ENCODE results near the gene VPS26C.

The VPS26C gene

GRCh38 chr21:37266515-37267221, 466 bp downstream of the VPS26C start:
- no peaks in the 10 kb centered on the region for H3K36me3 ChIP-seq (ENCODE audit: control insufficient read depth, insufficient read depth, low read length)
- H3K27ac ChIP-seq (ENCODE audit: low read length) = no peak overlapping the region
- H3K27me3 ChIP-seq (ENCODE audit: control insufficient read depth, insufficient read depth, low read length) = no peaks in the 10 kb centered on the region
- no peaks in the 10 kb centered on the region for H3K9me3 ChIP-seq (ENCODE audit: control insufficient read depth, insufficient read depth, low read length)
- H3K4me3 ChIP-seq (ENCODE audit: low read length) = peak overlapping the region; percentile 83
- DNase-seq (ENCODE audit: low read depth, low spot score) = no peak
- no CpG with 5 or more reads among the region's 39 CpGs for WGBS (ENCODE audit: insufficient coverage, insufficient read length)
- H3K4me1 ChIP-seq (ENCODE audit: control insufficient read depth, insufficient read depth, low read length) = no peaks in the 10 kb centered on the region

- Histone ChIP-seq H3K4me1 (ENCODE audit: control insufficient read depth, insufficient read depth, low read length) (no peaks in the 10 kb centered on the region), H3K4me3 (ENCODE audit: low read length) (no peak overlapping the region), H3K36me3 (ENCODE audit: control insufficient read depth, insufficient read depth, low read length) (no peaks in the 10 kb centered on the region), H3K27me3 (ENCODE audit: control insufficient read depth, insufficient read depth, low read length) (no peaks in the 10 kb centered on the region), H3K27ac (ENCODE audit: low read length) (no peak overlapping the region), H3K9me3 (ENCODE audit: control insufficient read depth, insufficient read depth, low read length) (no peaks in the 10 kb centered on the region)
- no CpG with 5 or more reads among the region's 4 CpGs for WGBS (ENCODE audit: insufficient coverage, insufficient read length)
- no peak for DNase-seq (ENCODE audit: low read depth, low spot score)
These were observed 2.3 kb downstream of the VPS26C start for GRCh38 chr21:37264808-37265207.

GRCh38 chr21:37263827-37264600, 3.1 kb downstream of the VPS26C start:
- Histone ChIP-seq H3K36me3 (ENCODE audit: control insufficient read depth, insufficient read depth, low read length) (no peaks in the 10 kb centered on the region), H3K27me3 (ENCODE audit: control insufficient read depth, insufficient read depth, low read length) (no peaks in the 10 kb centered on the region), H3K4me1 (ENCODE audit: control insufficient read depth, insufficient read depth, low read length) (no peaks in the 10 kb centered on the region), H3K27ac (ENCODE audit: low read length) (no peak overlapping the region), H3K9me3 (ENCODE audit: control insufficient read depth, insufficient read depth, low read length) (no peaks in the 10 kb centered on the region), H3K4me3 (ENCODE audit: low read length) (no peak overlapping the region)
- WGBS (ENCODE audit: insufficient coverage, insufficient read length) = no CpG with 5 or more reads among the region's 6 CpGs
- DNase-seq (ENCODE audit: low read depth, low spot score) = no peak

DNA sequence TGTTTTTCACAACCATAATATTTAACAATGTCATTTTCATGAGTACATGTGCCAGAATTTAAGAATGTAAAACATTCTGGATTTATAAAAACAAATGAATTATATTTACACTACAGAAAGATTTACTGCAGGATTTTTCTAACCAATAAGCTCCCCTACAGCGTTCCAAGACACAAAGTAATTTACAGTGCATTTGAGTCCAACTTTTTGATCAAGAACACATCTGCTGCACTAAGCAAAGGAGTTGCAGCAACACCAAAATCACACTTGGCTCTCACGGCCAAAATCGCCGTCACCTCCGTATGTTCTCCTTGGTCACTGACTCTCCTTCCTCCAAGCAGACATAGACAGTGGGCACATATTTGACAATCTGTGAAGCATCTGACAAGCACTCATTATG, 7.7 kb downstream of the VPS26C start:
- H3K4me3 ChIP-seq (ENCODE audit: low read length) = no peak overlapping the region
- no peaks in the 10 kb centered on the region for H3K36me3 ChIP-seq (ENCODE audit: control insufficient read depth, insufficient read depth, low read length)
- no peak overlapping the region for H3K27ac ChIP-seq (ENCODE audit: low read length)
- H3K27me3 ChIP-seq (ENCODE audit: control insufficient read depth, insufficient read depth, low read length) = no peaks in the 10 kb centered on the region
- H3K9me3 ChIP-seq (ENCODE audit: control insufficient read depth, insufficient read depth, low read length) = no peaks in the 10 kb centered on the region
- H3K4me1 ChIP-seq (ENCODE audit: control insufficient read depth, insufficient read depth, low read length) = peaks cover 2% of the 10 kb centered on the region; the same call in 1 of the 2 replicates
- no CpG with 5 or more reads among the region's 5 CpGs for WGBS (ENCODE audit: insufficient coverage, insufficient read length)
- no peak for DNase-seq (ENCODE audit: low read depth, low spot score)

DNA sequence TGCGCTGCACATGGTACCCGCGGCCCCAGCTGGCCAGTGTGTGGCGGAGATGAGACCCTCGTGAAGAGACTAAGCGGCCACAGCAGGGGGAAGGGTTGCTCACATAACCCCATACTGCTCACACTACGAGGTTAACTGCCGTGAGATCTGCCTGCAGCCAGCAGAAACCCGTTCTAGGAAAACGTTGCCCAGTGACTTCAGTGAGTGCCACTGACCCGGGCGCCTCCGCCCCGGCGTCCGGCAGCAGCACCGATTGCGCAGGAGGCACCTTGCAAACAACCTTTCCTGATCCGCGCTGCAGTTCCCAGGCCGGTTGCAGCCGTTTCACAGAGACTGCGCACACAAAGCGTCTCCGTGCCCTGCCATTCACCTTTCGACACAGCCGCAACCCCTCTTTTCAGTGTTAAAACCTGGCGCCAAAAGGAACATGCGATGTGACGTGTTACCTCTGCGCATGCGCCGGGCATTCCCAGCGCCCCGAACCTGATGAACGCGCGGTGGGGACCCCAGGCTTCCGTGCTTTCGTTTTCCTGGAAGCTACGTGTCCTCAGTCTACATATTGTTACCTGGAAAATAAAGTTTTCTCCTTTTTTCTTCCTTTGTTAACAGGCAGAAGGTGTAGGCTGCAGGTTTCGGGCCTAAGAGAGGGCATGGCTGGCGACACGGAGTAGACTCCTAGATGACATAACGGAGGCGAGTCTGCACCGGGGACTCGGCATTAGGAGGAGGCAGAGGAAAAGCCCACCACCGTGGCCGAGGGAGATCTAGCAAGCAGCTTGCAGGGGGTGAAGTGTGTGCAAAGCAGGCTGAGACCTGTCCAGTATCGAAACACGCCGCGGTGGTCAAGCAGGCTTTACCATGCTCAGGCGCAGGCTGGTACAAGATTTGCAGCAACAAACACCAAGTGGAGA, 8.9 kb downstream of the VPS26C start:
- no peaks in the 10 kb centered on the region for H3K36me3 ChIP-seq (ENCODE audit: control insufficient read depth, insufficient read depth, low read length)
- WGBS (ENCODE audit: insufficient coverage, insufficient read length) = no CpG with 5 or more reads among the region's 55 CpGs
- H3K4me3 ChIP-seq (ENCODE audit: low read length) = peak overlapping the region; percentile 20; the same call in 1 of the 2 replicates
- no peak overlapping the region for H3K27ac ChIP-seq (ENCODE audit: low read length)
- no peaks in the 10 kb centered on the region for H3K9me3 ChIP-seq (ENCODE audit: control insufficient read depth, insufficient read depth, low read length)
- peaks cover 2% of the 10 kb centered on the region; the same call in 1 of the 2 replicates for H3K4me1 ChIP-seq (ENCODE audit: control insufficient read depth, insufficient read depth, low read length)
- no peak for DNase-seq (ENCODE audit: low read depth, low spot score)
- no peaks in the 10 kb centered on the region for H3K27me3 ChIP-seq (ENCODE audit: control insufficient read depth, insufficient read depth, low read length)

GRCh38 chr21:37257511-37257966, 9.6 kb downstream of the VPS26C start:
- Histone ChIP-seq H3K9me3 (ENCODE audit: control insufficient read depth, insufficient read depth, low read length) (no peaks in the 10 kb centered on the region), H3K27me3 (ENCODE audit: control insufficient read depth, insufficient read depth, low read length) (no peaks in the 10 kb centered on the region), H3K36me3 (ENCODE audit: control insufficient read depth, insufficient read depth, low read length) (no peaks in the 10 kb centered on the region), H3K4me3 (ENCODE audit: low read length) (peak overlapping the region; percentile 20; the same call in 1 of the 2 replicates), H3K27ac (ENCODE audit: low read length) (no peak overlapping the region), H3K4me1 (ENCODE audit: control insufficient read depth, insufficient read depth, low read length) (peaks cover 2% of the 10 kb centered on the region; the same call in 1 of the 2 replicates)
- no peak for DNase-seq (ENCODE audit: low read depth, low spot score)
- no CpG with 5 or more reads among the region's 22 CpGs for WGBS (ENCODE audit: insufficient coverage, insufficient read length)

DNA sequence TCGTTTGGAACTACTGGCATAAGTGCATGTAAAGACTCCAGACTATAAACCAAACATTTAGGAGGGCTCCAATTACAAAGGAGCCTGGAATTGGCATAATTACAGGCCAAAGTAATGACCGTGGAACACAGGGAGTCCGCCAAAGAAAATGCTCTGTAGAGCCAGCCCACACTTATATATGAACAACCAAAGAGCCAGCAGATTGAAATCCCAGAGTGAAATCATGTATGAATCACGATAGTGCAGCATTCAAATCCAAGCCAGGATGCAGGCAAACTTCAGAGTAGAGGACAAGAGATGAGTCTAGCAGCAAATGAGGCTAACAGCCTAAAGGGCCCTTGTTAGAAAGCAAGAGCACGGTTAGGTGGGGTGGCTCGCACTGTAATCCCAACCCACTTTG, 13.1 kb downstream of the VPS26C start:
- WGBS (ENCODE audit: insufficient coverage, insufficient read length) = no CpG with 5 or more reads among the region's 6 CpGs
- no peak for DNase-seq (ENCODE audit: low read depth, low spot score)
- Histone ChIP-seq H3K36me3 (ENCODE audit: control insufficient read depth, insufficient read depth, low read length) (no peaks in the 10 kb centered on the region), H3K4me3 (ENCODE audit: low read length) (no peak overlapping the region), H3K27ac (ENCODE audit: low read length) (no peak overlapping the region), H3K27me3 (ENCODE audit: control insufficient read depth, insufficient read depth, low read length) (no peaks in the 10 kb centered on the region), H3K9me3 (ENCODE audit: control insufficient read depth, insufficient read depth, low read length) (no peaks in the 10 kb centered on the region), H3K4me1 (ENCODE audit: control insufficient read depth, insufficient read depth, low read length) (peaks cover 2% of the 10 kb centered on the region; the same call in 1 of the 2 replicates)

DNA sequence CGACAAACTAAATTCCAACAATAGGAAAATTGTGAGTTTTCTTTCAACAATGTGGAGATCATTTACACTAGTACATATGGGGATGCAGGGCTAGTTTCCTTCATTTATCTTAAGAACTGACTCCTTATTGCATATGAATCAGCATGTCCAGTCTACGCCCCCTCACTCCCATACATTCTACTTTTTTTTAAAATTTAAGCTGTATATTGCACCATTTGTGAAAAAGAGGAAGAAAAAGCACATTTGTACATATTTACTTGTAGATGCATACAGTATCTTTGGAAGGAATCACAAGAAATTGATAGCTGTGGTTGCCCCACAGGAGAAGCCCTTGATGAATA, 15.9 kb downstream of the VPS26C start:
- H3K27ac ChIP-seq (ENCODE audit: low read length) = no peak overlapping the region
- DNase-seq (ENCODE audit: low read depth, low spot score) = no peak
- no peaks in the 10 kb centered on the region for H3K27me3 ChIP-seq (ENCODE audit: control insufficient read depth, insufficient read depth, low read length)
- H3K4me3 ChIP-seq (ENCODE audit: low read length) = no peak overlapping the region
- no CpG with 5 or more reads among the region's 2 CpGs for WGBS (ENCODE audit: insufficient coverage, insufficient read length)
- no peaks in the 10 kb centered on the region for H3K36me3 ChIP-seq (ENCODE audit: control insufficient read depth, insufficient read depth, low read length)
- no peaks in the 10 kb centered on the region for H3K9me3 ChIP-seq (ENCODE audit: control insufficient read depth, insufficient read depth, low read length)
- no peaks in the 10 kb centered on the region for H3K4me1 ChIP-seq (ENCODE audit: control insufficient read depth, insufficient read depth, low read length)

GRCh38 chr21:37249112-37249904, 17.8 kb downstream of the VPS26C start:
- Histone ChIP-seq H3K36me3 (ENCODE audit: control insufficient read depth, insufficient read depth, low read length) (no peaks in the 10 kb centered on the region), H3K9me3 (ENCODE audit: control insufficient read depth, insufficient read depth, low read length) (no peaks in the 10 kb centered on the region), H3K4me3 (ENCODE audit: low read length) (no peak overlapping the region), H3K4me1 (ENCODE audit: control insufficient read depth, insufficient read depth, low read length) (no peaks in the 10 kb centered on the region), H3K27ac (ENCODE audit: low read length) (no peak overlapping the region), H3K27me3 (ENCODE audit: control insufficient read depth, insufficient read depth, low read length) (no peaks in the 10 kb centered on the region)
- no peak for DNase-seq (ENCODE audit: low read depth, low spot score)
- no CpG with 5 or more reads among the region's 3 CpGs for WGBS (ENCODE audit: insufficient coverage, insufficient read length)

All from iPS DF 6.9 (cell line).